Activated CD4-positive, alpha-beta T cell treated with anti-CD3 and anti-CD28 coated beads, Interleukin-10, Interleukin-2, amounts not matched to agents 100 ng/mL and 50 ng/mL, durations not matched to agents 16 hours and 8 hours (primary cell): ENCODE data around the gene SECISBP2.

Source experiments
- DNase-seq: peaks from one replicate; pipeline ENCODE4 v3.0.0-alpha.2; 2020

Gene SECISBP2

DNA sequence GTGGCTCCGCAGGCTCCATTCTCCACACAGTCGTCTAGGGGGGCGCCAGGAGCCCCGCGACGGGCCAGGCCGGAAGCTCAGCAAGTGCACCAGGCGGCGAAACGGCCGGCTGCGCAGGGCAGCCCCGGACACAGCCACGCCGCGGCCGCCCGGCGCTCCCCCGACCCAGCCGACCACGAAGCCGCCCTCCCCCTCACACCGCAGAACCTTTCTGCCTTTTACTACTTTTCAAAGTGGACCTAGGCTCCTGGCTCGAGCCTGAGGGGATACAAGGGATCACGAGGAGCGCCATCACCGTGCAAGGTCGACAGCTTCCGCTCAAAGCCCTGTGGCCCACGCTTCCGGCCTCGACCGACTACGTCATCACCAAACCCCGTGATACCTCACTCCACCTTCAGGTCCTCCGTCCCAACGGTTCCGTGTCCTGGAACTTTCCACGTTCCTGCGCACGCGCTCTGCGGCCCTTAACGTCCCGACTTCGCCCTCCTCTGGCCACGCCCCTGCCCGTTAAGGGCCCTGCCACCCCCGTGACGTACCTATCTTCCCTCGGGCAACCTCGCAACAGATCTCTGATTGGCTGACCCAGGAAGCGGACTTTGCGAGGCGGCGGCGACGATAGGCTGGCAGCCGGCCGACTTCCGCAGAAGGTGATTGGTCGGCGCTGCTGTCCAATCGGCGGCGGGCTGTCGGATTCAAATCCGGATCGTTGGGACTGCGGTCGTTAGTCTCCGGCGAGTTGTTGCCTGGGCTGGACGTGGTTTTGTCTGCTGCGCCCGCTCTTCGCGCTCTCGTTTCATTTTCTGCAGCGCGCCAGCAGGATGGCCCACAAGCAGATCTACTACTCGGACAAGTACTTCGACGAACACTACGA, 7.6 kb upstream of the SECISBP2 start, which contains the start of gene CKS2:
CKS2 (plus strand) TSS at position 721 of the 871 bp plus-strand sequence; CDS start at position 819, 98 bp downstream.
- peak; percentile 100 for DNase-seq

DNA sequence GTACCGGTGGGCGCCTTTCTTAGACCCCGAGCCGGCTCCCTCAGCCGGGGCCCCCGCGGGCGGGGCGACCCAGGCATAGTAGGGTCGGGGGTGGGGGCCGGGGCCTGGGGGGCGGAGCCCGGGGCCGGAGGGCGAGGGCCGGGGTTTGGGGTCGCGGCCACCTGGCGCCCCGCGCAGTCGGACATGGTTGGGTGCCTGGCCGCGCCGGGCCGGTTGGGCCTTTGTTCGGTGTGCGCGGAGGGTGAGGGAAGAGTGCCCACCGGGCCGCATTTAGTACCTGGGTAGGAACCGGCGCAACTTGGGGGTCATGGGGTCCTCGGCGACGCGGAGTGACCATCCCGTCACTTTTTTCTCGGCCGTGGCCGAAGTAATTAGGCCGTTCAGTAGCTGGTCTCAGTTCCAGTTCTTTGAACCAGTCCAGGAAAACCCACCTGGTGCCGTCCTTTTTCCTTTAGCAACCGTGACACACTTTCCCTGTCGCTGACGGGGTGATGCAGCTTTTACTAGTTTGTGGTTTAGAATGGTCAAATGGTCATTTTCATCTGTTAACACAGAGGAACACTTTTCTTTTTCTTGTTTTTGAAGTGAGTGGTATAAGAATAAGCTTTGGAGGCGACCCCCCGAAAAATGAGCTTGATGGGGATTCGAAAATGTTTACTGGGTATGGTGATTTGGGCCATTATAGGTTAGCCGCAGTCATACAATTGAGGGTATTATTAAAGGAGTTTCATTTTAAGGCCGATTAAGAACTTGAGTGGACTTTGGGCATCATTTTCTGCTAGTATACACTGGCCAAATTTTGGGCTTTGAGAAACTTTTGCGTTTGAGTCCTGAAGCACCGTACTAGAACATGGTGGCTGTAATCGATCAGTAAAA, 6.7 kb upstream of the SECISBP2 start:
- DNase-seq: no peak

DNA sequence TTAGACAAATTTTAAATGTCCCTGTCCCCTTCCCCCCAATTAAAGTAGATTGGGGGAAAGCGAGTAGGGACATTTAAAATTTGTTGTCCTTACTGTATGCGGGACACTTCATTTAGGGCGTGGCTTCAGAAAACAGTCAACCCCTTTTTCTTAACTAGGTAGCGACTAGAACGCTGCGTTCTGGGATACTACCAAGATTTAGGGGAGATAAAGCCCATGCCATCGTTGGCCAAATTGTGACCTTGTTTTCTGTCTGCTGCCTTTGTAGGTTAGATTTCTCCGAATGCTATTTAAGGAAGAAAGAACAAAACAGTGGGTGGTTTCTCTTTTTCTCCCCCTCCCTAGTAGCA, 6.1 kb upstream of the SECISBP2 start:
- peak; percentile 41 for DNase-seq

DNA sequence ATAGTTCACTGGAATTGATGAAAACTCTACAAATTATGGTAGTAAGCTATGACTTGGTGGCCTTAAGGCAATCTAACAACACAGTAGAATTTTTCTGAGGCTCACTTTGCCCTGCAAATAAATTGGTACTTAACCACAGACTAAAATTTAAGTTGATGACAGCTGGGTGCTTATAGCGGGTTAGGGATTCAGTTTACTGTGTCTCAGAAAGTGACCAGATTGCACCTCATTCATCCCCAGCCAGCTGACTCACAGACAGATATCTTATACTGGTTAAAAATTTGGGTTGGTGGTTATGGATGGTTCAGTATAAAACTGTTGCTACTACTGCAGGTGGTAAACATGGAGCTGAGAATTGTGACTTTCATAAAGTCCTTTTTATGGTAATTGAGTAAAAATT, 4.5 kb upstream of the SECISBP2 start:
- peak; percentile 46 for DNase-seq

DNA sequence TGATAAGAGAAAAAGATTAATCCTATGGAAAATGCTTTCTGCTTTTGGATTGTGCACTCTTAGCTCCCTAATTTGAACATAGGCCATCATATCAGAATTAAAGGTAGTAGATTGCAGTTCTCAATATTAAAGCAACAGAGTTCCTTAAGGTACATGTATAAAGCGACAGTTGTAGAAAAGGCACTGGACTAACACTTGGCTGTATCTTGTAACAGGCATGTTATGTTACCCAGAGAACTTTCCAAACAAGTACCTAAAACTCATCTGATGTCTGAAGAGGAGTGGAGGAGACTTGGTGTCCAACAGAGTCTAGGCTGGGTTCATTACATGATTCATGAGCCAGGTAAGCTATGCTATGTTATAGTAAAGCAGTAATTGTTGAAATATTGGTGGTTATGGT, 3.3 kb upstream of the SECISBP2 start:
- no peak for DNase-seq

DNA sequence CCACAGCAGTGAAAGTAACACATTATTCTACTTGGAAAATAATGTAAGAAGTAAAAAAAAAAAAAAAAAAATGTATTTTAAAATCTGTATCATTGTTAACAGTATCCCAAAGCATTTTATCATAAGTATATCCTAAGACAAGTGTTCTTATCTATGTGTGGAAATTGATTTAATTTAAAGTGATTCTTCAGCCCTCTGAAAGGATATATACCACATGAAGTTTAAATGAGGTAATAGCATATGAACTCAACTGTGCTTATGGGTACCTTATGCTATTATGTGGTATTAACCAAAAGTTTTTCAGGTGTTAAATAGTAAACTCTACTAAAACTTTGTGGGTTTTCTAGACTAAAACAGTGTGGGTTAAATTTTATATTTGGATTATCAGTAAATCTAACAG, 2.8 kb upstream of the SECISBP2 start:
- no peak for DNase-seq

DNA sequence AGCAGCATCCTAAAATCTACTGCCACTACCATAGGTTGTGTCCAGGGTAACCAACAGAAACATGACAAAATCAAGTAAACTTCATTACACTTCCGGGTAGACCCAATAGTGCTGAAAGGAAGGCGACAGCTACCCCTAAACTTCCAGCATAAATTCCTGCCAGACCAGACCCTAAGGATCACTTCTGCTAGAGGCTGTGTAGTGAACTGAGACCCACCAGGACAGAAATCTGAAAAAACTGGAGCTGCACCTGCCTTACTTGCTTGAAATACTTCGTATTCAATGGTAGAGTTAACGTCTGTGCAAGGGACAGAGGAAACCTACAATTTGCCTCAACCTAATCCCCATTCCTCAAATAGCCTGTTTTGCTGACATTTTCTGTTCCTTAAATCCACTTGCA, 1.0 kb upstream of the SECISBP2 start:
- no peak for DNase-seq

DNA sequence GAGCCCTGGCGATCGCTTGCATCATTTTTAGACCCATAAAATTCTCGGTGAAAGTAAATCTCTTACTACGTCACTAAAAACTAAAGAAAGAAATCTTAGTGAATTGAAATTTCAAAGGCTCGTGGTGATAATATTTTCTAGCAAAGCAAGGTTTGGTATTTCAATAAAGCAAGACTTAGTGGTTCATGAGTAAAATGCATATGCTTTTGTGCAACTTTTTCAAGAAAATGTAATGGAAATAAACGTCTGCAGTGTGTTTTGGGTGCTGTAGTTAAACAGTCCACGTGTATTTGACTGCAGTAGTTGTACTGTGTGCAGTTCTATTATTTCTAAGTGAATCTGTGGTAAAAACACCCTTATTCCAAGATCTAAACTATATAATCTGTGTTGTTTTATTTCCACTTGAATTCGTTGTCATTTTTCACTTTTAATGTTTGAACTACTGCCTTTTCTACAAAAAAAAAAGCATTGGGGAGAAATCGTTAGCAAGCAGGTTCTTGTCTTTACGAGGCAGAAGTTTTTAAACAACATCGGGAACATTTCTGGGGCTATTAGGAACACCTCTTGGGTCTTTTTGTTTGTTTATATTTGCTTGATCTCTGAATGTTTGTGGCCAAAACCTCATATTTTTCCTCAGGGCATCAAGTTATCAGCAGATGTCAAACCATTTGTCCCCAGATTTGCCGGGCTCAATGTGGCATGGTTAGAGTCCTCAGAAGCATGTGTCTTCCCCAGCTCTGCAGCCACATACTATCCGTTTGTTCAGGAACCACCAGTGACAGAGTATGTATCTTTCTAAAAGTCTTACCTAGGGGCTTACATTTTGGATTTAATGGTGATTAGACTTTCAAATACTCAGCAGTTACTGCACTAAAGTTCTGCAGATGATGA, 960 bp downstream of the SECISBP2 start:
- DNase-seq: no peak

DNA sequence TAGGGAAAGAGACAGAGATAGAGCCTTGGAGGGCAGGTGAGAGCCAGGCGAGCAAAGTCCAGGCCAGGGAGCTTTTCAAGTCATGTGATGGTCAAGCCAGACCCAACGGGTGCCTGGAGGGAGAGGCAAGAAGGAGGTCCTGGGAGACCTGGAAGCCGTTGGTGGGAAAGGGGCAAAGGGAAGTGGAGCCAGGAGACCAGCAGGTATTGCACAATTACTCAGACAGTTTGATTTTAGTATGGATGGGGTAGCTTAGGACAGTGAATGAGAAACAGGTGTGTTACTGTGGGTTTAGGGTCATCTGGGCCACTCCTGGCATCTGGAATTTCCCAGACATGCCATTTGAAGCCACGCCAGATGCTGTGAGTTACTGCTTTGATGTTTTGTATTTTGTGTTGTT, 5.1 kb downstream of the SECISBP2 start:
- DNase-seq: no peak

DNA sequence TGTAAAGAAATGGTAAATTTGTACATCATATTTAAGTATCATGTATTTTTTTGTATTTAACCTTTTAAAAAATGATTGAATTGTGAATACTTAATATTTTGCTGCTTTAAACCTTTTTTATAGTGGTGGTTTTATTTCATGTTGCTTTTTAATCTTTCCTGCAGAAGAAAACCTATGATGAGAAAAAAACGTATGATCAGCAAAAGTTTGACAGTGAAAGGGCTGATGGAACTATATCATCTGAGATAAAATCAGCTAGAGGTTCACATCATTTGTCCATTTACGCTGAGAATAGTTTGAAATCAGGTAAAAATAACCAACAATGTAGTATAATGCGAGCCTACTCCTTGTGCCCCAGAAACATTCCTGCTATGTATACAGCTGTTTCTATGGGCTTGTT, 7.4 kb downstream of the SECISBP2 start:
- no peak for DNase-seq

DNA sequence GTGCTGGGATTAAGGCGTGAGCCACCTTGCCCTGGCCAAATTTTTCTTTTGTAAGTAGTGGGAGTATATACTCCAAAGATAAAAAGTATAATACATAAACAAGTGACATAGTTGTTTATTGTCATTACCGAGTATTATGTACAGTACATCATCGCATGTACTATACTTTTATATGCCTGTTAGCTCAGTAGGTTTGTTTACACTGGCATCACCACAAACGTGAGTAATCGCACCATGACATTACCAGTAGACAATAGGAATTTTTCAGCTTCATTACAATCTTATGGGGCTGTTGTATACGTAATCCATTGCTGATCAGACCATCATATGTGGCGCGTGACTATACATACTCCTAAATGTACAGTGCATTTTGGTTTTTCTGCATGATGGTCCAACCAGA, 9.8 kb downstream of the SECISBP2 start:
- DNase-seq: no peak

DNA sequence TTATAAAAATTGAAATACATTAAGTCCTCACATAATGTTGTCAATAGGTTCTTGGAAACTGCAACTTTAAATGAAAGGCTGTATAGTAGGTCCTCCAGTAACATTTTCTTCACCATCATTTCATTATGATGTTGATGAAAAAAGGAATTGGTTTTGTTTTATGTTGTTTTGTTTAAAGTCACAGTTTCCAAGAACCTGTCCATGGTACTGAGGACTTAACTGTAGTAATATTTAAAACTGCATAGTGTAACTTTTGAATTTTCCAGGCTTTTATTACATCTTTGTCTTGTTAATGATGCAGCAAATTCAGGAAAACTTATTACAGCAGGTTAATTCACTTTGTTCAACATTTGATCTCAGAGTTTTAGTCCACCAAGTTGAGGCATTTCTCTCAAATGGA, 11.6 kb downstream of the SECISBP2 start:
- no peak for DNase-seq

DNA sequence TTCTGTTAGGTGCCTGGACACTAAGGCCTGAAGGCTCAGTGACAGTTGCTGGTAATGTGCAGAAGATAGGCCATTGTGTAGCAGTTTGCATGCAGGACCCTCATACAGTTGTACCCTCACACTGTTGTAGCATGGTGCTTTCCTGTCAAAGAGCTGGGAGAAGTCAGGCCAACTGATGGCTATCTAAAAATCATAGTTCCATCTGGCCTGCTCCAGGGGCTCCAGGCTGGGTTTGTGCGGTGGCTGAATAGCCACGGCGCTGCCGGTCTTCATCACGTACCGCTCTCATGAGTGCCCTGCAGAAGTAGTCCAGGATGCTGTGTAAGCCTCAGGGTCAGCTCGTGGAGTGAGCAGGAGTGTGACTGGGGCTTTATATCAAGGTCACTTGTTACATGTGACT, 12.2 kb downstream of the SECISBP2 start:
- no peak for DNase-seq

DNA sequence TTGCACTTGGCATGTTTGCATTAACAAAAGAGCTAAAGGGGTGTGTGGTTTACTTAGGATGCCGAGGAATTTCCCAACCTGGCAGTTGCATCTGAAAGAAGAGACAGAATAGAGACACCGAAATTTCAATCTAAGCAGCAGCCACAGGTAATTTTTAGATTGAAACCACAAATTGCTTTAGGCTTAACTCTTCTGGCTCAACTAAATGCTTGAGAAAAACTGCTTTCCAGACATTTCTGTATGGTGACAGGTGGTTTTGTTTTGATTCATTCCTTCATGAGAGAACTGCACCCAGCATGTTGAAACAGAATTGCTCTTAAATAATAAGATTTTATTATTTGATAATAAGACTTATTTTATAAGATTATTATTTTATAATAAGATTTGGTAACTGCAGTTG, 21.5 kb downstream of the SECISBP2 start:
- DNase-seq: peak; percentile 57

DNA sequence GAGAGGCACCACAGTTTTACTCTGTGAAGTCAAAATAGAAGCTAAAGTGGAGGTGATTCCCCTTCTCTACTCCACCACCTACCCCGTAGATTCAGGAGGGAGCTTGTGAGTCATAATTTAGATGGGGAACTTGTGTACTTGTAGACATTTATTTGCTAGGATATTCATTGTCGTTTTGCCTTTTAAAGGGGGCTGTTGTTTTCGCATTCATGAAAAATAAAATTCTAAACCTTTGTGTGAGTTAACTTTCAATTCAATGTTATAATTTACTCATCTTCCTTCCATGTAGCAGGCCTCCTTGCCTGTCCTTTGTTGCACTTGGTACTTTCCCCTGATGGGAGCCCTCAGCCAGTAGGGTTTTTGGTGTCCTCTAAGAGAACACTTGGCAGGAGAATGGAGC, 22.0 kb downstream of the SECISBP2 start:
- DNase-seq: peak; percentile 60

DNA sequence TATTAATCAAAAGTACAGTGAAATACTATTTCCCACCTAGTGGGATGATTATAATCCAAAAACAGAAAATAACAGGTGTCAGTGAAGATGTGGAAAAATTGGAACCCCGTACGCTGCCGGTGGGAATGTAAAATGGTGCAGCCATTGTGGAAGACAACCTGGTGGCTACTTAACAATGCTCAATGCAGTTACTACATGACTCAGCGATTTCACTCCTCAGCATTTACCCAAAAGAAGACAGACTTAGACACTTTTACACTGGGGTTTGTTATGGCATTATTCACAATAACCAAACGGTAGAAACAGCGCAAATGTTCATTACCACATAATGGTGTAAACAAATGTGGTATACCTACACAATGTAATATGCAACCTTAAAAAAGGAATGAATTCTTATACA, 23.9 kb downstream of the SECISBP2 start:
- DNase-seq: no peak

DNA sequence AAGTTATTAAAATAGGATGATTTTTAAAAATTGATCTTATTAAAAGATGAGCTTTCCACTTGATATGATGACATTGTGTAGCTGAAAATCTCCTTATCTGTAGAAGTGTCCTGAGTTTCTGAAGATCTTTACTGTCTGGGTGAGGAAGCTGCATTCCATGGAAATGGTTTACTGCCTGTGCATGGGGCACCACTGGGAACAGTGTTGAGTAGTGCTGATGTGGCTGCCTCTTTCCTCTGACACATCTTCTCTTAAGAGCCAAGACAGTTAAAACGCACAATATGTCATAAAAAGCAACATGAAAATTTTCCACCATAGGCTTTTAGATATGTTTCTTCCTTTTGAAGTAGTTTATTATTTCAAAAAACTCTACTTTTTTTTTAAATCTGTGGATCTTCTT, 24.6 kb downstream of the SECISBP2 start:
- DNase-seq: no peak

DNA sequence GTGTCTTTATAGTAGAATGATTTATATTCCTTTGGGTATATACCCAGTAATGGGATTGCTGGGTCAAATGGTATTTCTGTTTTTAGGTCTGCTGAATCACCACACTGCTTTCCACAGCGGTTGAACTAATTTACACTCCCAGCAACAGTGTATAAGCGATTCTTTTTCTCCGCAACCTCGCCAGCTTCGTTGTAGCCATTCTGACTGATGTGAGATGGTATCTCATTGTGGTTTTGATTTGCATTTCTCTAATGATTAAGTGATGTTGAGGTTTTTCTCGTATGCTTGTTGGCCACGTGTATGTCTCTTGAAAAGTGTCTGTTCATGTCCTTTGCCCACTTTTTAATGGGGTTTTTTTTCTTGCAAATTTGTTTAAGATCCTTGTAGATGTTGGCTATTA, 25.5 kb downstream of the SECISBP2 start:
- peak; percentile 51 for DNase-seq

DNA sequence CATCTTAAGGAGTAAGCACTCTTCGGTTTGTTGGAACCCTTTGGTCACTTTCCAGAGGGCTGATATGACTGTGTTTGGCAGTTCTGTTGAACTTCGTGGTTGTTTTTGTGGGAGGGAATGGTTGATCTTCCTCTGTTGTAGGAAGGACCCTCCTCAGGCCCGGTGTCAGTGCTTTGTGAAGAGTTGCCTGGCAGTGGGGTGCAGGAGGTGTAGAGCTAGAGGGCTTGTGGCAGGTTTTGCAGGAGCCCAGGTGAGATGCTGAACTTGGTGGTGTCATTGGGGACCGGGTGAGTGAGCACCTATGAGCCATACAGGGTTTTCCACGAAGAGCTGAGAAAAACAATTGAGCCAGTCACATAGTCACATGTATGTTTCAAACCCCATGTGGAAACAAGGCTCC, 27.2 kb downstream of the SECISBP2 start:
- DNase-seq: no peak

DNA sequence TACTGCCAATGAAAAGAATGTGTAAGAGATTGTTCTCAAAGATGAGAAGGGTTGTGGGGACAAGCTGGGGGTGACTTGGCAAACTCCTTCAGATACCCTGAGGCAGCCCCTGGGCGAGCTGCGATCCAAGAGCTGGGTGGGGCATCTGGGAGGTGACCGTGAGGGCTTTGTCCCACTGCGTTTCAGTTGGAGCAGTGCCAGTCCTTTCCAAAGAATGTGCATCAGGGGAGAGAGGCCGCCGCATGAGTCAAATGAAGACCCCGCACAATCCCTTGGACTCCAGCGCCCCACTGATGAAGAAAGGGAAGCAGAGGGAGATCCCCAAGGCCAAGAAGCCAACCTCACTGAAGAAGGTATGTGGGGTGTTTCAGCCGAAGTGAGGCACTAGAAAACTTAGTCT, 28.4 kb downstream of the SECISBP2 start:
- DNase-seq: no peak

DNA sequence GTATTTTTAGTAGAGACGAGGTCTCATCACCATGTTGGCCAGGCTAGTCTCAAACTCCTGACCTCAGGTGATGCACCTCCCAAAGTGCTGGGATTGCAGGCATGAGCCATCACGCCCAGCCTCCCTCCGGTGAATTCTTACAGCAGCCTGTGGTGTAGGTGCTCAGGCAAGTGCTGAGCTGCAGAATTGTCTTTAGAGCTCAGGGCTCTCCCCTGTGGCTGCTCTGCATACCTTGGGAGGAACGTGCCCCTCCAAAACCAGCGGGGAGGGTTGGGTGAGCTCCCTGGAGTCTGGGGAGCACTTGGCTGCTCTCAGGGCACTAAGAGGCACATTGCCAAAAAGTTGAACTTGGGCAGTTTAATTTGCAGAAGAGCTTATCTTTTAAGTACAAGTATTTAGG, 29.4 kb downstream of the SECISBP2 start:
- DNase-seq: no peak

DNA sequence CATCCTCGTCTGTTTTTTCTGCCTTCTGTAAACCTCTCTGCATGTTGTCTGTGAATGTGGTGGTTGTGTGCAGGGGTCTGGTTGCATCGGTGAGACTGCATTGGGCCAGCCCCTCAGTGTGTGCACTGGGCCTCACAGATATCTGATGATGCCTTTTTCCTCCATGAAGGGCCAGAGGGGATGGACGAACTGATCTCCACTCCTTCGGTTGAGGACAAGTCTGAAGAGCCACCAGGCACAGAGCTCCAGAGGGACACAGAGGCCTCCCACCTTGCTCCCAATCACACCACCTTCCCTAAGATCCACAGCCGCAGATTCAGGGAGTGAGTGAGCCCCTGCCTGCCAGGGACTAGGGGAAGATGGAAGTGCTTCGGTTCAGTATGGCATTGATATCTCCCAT, 31.3 kb downstream of the SECISBP2 start:
- no peak for DNase-seq

DNA sequence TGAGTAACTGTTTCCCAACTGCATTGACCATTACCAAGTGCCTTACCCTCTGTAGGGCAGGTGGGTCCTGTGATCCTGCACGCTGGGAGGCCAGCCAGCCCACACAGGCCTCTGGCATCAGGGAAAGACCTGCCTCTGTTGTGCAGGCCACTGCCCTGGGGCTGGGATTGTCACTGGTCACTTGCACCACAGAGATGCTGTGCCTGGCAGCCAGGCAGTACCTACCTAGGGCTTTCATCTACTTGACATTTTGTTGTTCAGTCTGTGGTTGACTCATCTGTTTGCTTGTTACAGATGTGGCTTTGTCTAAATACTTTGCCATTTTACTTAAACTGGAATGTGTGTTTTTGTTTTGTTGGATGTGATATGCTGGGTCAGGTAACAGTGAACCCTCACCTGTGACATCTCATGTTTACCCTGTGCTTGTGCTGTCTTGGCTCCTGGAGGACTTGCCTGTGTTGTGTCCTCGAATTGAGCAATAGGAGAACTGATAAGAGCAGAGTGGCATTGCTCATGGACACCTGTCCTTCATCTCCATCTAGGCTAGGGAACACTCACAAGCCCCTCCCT, 32.8 kb downstream of the SECISBP2 start:
- no peak for DNase-seq
